ENCODE measurements around the gene TCF19.

GRCh38 chr6:31187780-31188194 is 29.4 kb downstream of the TCF19 start:
- TF ChIP-seq POLR2A (IDR thresholded peaks at IDR 0.05; ENCODE audit: low read length) (no peak), CTCF (IDR thresholded peaks at IDR 0.05) (no peak), MAX (IDR thresholded peaks at IDR 0.05) (no peak), FOSL2 (IDR thresholded peaks at IDR 0.05) (no peak), FOSL2 (CRISPR knock-in tag; IDR thresholded peaks at IDR 0.05) (no peak), EP300 (IDR thresholded peaks at IDR 0.05) (no peak), ELK1 (IDR thresholded peaks at IDR 0.05; ENCODE audit: low read depth, low read length) (no peak), KDM5A (IDR thresholded peaks at IDR 0.05) (no peak), MAFK (IDR thresholded peaks at IDR 0.05; ENCODE audit: partially characterized antibody) (no peak), RCOR1 (IDR thresholded peaks at IDR 0.05; ENCODE audit: low read depth, low read length) (no peak), JUNB (IDR thresholded peaks at IDR 0.05) (no peak), JUN (IDR thresholded peaks at IDR 0.05) (no peak), RFX5 (IDR thresholded peaks at IDR 0.05) (no peak)

All from A549 (cell line).